IPS-15b (cell line): ENCODE measurements around the gene CYTH3.
"Not testable (repeated sequence)": the region's sequence is repeated elsewhere in the genome, so short reads cannot be mapped to it uniquely, and the experiment has no call there.

Source experiments
- H3K27me3 ChIP-seq: one replicate; pipeline ENCODE4 v1.6.1; 2013; ENCODE audit warnings: low read length; ENCODE audit not compliant: control insufficient read depth, insufficient read depth
- H3K36me3 ChIP-seq: one replicate; pipeline ENCODE4 v1.6.1; 2013; ENCODE audit warnings: low read length; ENCODE audit not compliant: control insufficient read depth, insufficient read depth
- H3K4me1 ChIP-seq: one replicate; pipeline ENCODE4 v1.6.1; 2013; ENCODE audit warnings: mild to moderate bottlenecking, low read length; ENCODE audit not compliant: control insufficient read depth, insufficient read depth
- H3K4me3 ChIP-seq: one replicate; pipeline ENCODE4 v1.5.1; 2013; ENCODE audit warnings: low read depth, low read length
- H3K9ac ChIP-seq: one replicate; pipeline ENCODE4 v1.6.1; 2013; ENCODE audit warnings: low read depth, mild to moderate bottlenecking, low read length
- H3K9me3 ChIP-seq: one replicate; pipeline ENCODE4 v1.6.1; 2013; ENCODE audit warnings: mild to moderate bottlenecking, low read length; ENCODE audit not compliant: control insufficient read depth, insufficient read depth

CYTH3 gene

DNA sequence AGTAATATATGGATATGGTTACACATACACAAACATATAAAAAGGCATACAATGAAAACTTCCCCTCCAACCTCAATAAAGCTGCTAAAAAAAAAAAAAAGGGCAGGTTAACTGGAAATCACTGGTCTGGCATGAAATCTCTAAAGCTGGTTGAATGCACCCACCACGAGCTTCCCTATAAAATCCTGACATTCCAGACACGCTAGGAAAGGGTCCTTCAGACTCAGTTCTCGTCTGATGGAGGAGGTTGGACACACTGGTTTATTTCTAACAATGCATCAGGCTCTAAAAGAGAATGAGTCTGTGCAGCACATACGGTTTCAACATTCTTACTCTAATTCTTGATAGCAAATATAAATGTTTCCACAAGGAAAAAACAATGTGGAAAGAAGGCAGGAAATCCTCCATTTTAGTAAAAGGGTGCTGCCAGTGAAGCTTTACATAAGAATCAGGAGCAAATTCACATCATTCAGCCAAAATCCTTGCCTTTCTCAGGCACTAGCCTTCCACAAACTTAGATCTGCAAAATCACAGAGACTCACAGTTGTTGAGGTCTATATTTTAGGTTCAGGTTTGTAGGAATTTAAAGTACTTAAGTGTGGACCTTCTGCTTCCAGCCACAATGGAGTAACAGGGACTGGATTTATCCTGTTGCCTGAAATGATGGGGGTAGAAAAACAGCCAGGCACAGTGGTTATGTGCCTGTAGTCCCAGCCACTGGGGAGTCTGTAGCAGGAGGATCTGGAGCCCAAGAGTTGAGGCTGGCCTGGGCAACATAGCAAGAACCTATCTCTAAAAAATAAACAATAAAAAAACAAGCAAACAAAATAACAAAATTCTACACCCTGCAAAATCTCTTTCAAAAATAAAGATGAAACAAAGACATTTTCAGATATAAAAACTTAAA lies 73.5 kb downstream of the CYTH3 start:
- Histone ChIP-seq H3K4me1 (peaks cover 13% of the 10 kb centered on the region), H3K36me3 (no peaks in the 10 kb centered on the region), H3K4me3 (no peak overlapping the region), H3K9me3 (no peaks in the 10 kb centered on the region), H3K27me3 (no peaks in the 10 kb centered on the region), H3K9ac (peak overlapping the region; percentile 61)

DNA sequence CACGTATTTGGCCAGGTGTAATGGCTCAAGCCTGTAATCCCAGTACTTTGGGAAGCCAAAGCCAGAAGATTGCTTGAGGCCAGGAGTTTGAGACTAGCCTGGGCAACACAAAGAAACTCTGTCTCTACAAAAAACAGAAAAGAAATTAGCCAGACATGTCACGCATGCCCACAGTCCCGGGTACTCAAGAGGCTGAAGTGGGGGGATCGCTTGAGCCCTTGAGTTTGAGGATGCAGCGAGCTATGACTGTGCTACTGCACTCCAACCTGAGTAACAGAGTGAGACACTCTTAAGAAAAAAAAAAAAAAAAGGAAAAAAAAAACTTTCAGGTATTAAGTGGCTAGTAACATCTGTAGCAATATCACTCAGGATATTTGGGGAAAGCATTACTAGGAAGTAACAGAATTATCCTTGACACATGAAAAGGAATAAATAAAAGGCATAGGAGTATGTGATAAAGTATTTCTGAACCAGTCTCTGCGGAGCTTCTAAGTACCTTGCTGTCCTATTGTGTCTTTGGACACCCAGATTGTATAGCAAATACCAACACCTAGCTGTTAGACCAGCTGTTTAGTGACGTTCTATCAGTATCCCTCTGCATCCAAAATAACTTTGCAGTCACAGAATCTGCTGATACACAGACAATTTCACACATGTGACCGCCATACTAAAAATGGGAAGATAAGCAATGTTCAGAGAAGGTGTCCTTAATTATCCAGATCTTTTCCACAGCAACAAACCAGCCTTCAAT lies 74.4 kb downstream of the CYTH3 start:
- Histone ChIP-seq H3K9me3 (no peaks in the 10 kb centered on the region), H3K27me3 (no peaks in the 10 kb centered on the region), H3K4me1 (peaks cover 13% of the 10 kb centered on the region), H3K9ac (no peak overlapping the region), H3K36me3 (no peaks in the 10 kb centered on the region), H3K4me3 (no peak overlapping the region)

DNA sequence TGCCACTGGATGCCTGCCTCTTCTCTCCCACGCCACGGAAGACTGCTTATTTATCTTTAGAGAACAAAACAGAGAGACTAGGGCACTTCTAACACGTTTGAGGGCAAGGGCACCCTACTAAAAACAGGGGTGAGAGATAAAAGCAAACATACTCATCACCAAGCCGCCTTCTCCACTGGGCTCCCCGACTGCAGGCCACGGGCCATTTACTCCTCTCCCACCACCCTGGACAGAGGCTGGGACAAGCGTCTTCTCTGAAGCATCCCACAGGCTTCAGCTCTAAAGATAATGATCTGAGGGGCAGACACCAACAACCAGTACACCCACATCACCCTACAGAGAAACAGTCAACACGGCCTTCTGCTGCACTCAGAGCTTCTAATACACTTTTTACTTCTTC lies 78.7 kb downstream of the CYTH3 start:
- Histone ChIP-seq H3K9me3 (no peaks in the 10 kb centered on the region), H3K9ac (no peak overlapping the region), H3K36me3 (peaks cover 2% of the 10 kb centered on the region), H3K4me3 (no peak overlapping the region), H3K4me1 (peaks cover 4% of the 10 kb centered on the region), H3K27me3 (no peaks in the 10 kb centered on the region)

DNA sequence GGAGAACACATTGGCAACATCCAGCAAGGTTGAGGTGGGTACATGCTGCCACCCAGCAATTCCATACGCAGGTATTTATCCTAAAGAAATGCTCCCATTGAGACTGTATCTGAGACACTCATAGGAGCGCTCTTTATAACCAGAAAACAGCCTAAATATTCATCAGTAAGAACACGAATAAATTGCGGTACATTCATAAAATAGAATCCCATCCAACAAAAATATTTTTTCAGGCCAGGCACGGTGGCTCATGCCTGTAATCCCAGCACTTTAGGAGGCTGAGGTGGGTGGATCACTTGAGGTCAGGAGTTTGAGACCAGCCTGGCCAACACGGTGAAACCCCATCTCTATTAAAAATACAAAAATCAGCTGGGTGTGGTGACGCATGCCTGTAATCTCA lies 81.9 kb downstream of the CYTH3 start:
- not testable (repeated sequence) for H3K27me3 ChIP-seq, H3K36me3 ChIP-seq, H3K9ac ChIP-seq, H3K9me3 ChIP-seq, H3K4me1 ChIP-seq, H3K4me3 ChIP-seq

DNA sequence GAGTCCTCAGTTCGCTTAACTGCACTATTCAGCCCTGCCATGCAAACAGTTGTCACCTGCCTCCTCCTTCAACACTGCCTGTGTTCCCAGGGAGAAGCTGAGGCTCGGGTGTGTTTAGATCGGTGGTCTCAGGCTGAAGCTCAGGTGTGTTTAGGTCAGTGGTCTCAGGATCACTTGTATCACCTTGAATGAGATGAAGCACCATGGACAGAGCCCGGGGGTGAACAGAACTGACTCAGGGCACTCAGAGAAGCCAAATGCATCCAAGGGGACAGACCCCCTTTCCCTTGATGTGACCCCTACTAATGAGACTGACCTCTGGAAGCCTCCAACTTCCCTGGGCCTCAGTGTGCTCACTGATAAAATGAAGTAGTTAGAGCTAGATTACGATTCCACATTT lies 84.0 kb downstream of the CYTH3 start:
- no peaks in the 10 kb centered on the region for H3K27me3 ChIP-seq
- H3K9ac ChIP-seq = no peak overlapping the region
- H3K4me1 ChIP-seq = no peaks in the 10 kb centered on the region
- no peak overlapping the region for H3K4me3 ChIP-seq
- H3K36me3 ChIP-seq = peaks cover 4% of the 10 kb centered on the region
- H3K9me3 ChIP-seq = no peaks in the 10 kb centered on the region

DNA sequence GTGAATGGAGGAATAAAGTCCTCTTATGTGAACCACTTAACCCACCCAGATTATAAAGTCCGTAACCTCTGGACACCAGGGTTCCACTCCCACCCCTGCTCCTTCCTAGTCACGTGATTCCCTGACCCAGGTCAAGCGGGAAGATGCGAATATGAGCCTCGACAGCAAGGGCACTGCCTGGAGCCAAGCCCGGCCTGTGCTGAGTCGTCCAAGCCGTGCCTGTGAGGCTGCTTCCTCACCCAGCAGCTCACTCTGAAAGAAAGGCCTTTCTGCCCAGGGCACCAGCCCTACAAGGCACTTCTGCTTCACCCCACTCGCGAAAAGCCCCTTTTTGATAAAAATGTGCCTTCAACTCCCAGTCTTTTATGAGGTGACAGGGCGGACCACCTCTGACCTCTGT lies 85.8 kb downstream of the CYTH3 start:
- Histone ChIP-seq H3K9ac (no peak overlapping the region), H3K36me3 (peaks cover 4% of the 10 kb centered on the region), H3K4me3 (no peak overlapping the region), H3K9me3 (no peaks in the 10 kb centered on the region), H3K27me3 (no peaks in the 10 kb centered on the region), H3K4me1 (no peaks in the 10 kb centered on the region)

DNA sequence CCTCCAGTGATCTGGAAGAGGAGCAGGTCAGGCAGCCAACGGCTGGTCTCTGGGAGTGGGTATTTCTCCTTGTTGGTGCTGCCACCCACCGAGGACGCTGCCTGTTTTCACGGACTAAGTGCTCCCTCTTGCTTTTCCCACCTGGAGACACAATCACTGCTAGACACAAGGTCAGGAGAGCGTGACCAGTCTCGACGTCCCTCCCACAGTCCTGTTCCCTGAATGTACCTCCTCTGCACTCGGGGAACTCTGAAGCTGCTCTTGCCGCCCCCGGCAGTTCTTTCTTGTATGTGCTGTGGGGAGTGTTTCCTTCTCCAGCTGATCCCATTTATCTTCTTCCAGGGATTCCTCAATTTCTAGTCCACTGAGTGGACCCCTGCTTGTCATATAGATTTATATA lies 89.4 kb downstream of the CYTH3 start:
- no peaks in the 10 kb centered on the region for H3K27me3 ChIP-seq
- no peaks in the 10 kb centered on the region for H3K9me3 ChIP-seq
- no peak overlapping the region for H3K4me3 ChIP-seq
- peaks cover 2% of the 10 kb centered on the region for H3K36me3 ChIP-seq
- H3K9ac ChIP-seq = no peak overlapping the region
- no peaks in the 10 kb centered on the region for H3K4me1 ChIP-seq

DNA sequence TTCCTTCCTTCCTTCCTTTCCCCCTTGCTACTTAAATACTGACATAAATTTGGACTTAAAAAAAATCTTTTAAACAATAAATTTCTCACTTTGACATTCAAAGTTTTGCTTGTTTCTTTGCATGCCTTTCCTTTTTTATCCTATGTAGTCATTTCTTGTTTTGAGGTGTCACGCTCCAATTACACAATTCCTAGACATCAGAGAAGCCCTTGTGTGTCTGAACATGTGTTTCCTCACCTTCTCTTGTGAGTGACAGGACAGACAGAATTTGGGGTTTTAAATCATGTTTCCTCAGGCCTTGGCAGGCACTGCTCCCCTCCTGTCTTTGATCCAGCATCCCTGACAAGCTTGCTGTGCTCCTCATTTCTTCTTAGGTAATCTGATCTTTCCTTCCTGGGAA lies 91.3 kb downstream of the CYTH3 start:
- no peak overlapping the region for H3K9ac ChIP-seq
- no peaks in the 10 kb centered on the region for H3K36me3 ChIP-seq
- no peaks in the 10 kb centered on the region for H3K27me3 ChIP-seq
- H3K4me1 ChIP-seq = no peaks in the 10 kb centered on the region
- no peak overlapping the region for H3K4me3 ChIP-seq
- H3K9me3 ChIP-seq = no peaks in the 10 kb centered on the region

DNA sequence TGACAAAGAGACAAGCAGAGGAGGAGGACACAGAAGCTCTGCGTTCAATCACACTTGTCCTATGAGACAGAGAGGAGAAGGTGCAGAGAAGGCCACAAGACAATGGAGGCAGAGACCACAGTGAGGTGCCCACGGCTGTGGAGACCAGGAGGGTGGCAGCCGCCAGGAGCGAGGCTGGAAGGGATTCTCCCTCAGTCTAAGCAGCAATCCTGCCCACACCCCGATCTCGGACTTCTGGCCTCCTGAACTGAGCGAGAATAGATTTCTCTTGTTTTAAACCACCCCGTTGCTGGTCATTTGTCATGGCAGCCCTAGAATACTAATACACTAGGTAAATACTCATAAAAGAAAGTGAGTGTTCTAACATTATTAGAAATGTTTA lies 92.1 kb downstream of the CYTH3 start:
- Histone ChIP-seq H3K9me3 (no peaks in the 10 kb centered on the region), H3K27me3 (no peaks in the 10 kb centered on the region), H3K36me3 (no peaks in the 10 kb centered on the region), H3K4me1 (no peaks in the 10 kb centered on the region), H3K4me3 (no peak overlapping the region), H3K9ac (no peak overlapping the region)

DNA sequence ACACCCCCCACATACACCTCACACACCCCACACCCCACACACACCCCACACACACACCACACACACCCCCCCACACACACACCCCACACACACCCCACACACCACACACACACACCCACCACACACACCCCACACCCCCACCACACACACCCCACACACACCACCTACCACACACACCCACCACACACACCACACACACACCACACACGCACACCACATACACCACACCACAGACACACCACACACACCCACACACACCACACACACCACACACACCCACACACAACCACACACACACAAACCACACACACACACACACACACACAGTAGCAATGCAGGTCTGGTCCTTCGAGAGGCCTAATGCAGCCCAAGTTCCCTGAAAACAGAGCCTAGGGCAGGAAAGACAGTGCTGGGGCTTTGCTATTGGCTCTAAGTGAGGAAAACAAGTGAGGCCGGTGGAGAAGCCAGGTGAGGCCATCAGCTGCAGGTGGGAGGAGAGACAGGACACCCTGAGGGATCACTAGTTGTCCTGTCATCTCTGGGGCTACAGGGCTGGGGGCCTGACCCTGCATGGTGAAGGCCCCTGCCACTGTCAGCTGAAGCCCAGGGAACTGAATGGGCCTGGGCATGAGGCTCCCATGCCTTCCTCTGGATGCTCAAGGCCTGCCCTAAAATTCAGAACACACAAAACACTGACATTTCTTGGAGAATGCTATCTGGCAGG lies 92.6 kb downstream of the CYTH3 start:
- no peaks in the 10 kb centered on the region for H3K4me1 ChIP-seq
- H3K27me3 ChIP-seq = no peaks in the 10 kb centered on the region
- no peaks in the 10 kb centered on the region for H3K36me3 ChIP-seq
- no peak overlapping the region for H3K9ac ChIP-seq
- no peaks in the 10 kb centered on the region for H3K9me3 ChIP-seq
- H3K4me3 ChIP-seq = no peak overlapping the region

DNA sequence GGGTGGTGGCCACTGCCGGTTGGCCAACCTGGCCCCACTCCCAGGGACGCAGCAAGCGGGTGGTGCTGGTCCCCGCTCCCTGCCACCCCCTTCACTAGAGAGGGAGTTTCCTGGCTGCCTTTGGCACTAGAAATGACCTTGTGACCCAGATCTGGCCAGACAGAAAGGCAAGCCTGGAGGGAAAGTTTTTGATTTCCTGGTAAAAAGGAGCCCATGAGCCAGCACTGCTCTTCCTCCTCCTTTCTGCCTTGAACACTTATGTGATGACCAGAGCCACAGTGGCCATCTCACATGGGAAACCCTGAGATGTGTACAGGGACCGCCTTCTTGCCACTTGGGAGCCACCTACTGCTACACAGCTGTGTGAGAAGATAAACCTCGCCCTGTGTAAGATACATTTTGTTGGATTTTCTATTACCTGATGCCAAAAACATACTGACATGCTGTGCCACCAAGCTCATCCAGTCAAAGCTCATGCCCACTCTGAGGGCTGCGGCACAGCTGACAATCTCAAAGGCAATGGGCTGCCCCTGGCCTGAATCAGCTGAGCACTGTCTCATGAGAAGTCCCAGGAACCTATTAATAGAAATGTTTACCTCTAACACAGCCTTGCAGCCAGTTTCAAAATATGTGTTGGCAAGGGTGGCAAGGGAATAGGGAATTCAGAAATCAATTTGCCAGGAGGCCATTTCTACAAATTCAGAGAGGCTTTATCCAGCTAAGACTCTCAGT lies 94.0 kb downstream of the CYTH3 start:
- Histone ChIP-seq H3K9ac (no peak overlapping the region), H3K9me3 (no peaks in the 10 kb centered on the region), H3K27me3 (no peaks in the 10 kb centered on the region), H3K36me3 (no peaks in the 10 kb centered on the region), H3K4me3 (no peak overlapping the region), H3K4me1 (no peaks in the 10 kb centered on the region)
